AG10803 (cell line): Measurements from ENCODE around the gene PML.
"Not testable (repeated sequence)": the region's sequence is repeated elsewhere in the genome, so short reads cannot be mapped to it uniquely, and the experiment has no call there.

Experiments
- DNase-seq: peaks from one replicate; pipeline ENCODE4 v3.0.0; 2010; ENCODE audit warnings: low read depth
- H3K4me3 ChIP-seq: 2 replicates; pipeline ENCODE4 v1.5.1; 2011; ENCODE audit warnings: mild to moderate bottlenecking, low read length, control low read depth
- TF ChIP-seq, protein P1 (sequence below): conservative IDR thresholded peaks from 2 replicates; pipeline ENCODE4 v1.5.1; 2011; ENCODE audit warnings: mild to moderate bottlenecking, low read length, control low read depth, inconsistent platforms

The PML gene

DNA sequence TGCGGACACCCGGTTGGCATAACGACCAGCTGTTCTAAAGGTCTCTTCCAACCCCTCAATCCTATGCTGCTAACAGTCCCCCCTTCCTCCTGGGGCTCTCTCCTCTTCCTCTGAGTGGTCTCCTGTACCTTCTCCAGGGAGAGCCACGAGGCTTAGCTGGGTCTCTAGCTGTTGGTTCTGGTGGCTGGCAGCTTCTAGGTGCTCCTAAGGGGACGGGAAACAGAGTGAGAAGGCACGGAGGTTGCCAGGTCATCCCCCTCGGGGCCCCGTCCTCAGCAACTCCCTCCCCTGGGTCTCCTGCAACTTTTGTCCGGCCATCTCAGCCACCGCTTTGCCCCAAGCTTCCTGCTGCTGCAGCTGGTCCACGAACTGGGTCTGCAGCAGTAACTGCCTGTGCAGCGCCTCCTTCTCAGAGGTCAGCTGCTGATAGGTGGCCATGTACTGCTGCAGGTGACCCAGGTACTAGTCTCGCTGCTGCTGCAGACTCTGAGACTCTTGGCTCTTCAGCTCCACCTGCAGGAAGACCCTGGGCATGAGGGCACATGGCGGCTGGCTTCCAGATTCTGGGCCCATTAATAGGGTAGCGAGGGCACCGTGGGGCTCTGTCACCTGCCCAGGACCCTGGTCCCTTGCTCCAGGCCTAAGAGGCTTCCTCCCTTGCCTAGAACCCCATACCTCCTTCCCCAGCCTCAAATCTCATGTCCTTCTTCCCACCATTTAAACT is 78.3 kb downstream of the PML start:
- not testable (repeated sequence) for DNase-seq, H3K4me3 ChIP-seq
- TF ChIP-seq, protein P1, sequence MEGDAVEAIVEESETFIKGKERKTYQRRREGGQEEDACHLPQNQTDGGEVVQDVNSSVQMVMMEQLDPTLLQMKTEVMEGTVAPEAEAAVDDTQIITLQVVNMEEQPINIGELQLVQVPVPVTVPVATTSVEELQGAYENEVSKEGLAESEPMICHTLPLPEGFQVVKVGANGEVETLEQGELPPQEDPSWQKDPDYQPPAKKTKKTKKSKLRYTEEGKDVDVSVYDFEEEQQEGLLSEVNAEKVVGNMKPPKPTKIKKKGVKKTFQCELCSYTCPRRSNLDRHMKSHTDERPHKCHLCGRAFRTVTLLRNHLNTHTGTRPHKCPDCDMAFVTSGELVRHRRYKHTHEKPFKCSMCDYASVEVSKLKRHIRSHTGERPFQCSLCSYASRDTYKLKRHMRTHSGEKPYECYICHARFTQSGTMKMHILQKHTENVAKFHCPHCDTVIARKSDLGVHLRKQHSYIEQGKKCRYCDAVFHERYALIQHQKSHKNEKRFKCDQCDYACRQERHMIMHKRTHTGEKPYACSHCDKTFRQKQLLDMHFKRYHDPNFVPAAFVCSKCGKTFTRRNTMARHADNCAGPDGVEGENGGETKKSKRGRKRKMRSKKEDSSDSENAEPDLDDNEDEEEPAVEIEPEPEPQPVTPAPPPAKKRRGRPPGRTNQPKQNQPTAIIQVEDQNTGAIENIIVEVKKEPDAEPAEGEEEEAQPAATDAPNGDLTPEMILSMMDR, result 0 out of 2 replicates have a peak, but pooled peaks have one; percentile 12

DNA sequence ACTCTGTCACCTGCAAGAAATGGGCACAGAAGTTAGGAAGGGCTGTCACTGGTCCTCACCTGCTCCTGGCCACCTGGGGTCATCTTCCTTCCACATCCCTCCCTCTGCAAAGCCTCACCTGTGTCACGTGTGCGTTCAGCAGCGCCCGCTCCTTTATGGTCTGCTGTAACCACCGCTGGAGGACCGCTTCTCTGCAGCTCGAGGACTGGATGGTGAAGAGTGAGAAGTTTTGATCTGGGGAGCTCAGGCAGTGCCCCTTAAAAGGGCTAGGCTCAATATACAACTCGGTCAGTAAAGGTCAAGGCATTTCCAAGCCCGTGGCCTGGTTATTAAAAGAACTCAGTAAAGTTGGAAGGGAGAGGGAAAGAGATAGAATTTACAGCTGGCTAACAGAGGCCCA is 81.3 kb downstream of the PML start:
- DNase-seq, H3K4me3 ChIP-seq: not testable (repeated sequence)

DNA sequence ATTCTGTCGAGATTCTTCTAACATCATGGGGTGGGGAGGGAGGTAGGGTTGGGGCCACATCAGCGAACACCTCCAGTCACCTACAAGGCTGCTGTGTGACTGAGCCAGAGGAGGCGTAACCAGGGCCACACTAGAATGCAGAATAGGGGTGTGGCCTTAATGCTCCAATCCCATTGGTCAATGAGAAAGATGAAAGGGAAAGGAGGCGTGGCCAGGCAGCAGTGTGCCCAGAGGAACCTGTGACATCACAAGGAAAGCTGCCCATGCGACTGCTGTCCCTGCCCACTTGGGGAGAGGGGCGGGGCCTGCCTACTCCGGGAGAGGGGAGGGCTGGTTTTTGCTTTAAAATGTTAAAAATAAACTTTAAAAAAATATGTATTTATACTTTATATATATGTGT is 87.9 kb downstream of the PML start, which contains the start of gene GOLGA6A:
TSS of gene GOLGA6A (minus strand) at position 101 of the 400 bp plus-strand sequence. CDS start at position 60, 41 bp downstream.
- DNase-seq, H3K4me3 ChIP-seq: not testable (repeated sequence)

DNA sequence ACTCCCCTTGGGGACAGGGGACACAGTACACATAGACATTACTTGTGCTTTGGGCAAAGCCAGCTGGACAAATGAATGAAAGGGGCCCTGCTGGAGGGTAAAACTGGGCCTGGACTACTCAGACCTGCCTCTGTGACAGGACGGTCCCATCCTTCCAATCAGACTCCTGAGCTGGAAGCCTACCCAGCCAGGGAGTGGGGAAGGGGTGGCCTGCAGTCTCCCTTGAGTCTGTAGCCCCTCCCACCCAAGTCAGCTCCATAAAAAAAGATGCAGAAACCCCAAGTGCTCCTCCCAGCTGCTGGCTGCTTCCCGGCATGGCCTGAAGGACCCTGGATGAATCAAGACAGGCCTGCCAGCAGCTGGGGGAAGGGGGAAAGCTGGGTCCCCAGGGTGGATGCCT is 100.1 kb downstream of the PML start:
- not testable (repeated sequence) for DNase-seq, H3K4me3 ChIP-seq

DNA sequence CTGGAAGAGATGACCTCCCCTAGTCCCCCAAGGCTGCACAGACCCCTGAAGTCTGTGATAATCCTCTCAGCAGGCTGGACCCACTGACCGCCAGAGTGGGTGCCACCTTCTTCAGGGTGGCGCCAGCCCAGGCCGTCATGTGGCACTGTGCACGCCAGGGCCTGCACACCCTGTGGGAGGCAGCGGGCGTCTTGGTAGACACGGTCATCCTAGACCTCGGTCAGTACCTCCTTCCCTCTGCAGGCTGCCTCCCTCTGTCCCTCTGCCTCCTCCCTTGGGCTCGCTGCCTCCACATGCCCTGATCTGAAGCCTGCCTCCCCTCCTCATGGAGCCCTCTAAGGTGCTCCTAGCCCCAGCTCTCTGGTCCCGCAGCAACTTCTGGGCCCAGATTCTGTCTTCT is 101.1 kb downstream of the PML start:
- not testable (repeated sequence) for H3K4me3 ChIP-seq, DNase-seq

DNA sequence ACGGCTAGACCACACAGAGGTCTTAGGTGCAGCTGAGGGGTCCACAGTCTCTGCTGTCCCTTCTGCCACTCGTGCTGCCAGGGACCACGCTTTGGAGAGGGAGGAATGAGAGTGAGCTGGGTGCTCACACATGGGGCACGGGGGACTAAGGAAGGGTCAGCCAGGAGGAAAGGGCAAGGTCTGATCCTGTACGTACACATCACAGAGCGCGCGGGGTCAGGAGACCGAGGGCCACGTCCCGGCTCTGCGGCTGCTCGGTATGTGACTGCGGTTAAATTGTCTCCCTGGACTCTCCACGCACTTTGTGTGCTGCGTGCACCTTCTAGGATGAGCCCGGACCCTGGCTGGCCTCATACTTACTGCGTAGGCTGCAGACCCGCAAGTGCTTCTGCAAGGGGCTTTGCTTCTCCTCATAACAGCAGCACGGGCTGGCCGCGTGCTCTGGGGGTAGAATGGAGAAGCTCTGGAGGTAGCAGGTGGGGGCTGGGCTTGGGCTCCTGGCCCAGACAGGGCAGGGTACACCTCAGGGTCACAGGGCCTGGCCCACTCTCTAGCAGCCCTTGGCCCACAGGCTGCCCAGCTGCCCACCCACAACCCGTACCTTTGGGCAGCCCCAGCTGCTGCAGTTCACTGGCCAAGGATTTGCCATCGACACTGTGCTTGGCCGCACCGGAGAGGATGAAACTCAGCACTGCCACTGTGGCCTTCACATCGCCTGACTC is 102.4 kb downstream of the PML start:
- DNase-seq, result not testable (repeated sequence)

More for the DNA sequence above, 102.4 kb downstream of the PML start:
- not testable (repeated sequence) for H3K4me3 ChIP-seq
